ENCODE data around the gene PRKAA2. TPM values are rescaled to one million over a fixed set of nuclear protein-coding genes. Genes with fewer than 3 reads are reported as not detected.

Gene PRKAA2
- total RNA-seq, 1 experiment from 2014 or later, result 4.0 TPM

DNA sequence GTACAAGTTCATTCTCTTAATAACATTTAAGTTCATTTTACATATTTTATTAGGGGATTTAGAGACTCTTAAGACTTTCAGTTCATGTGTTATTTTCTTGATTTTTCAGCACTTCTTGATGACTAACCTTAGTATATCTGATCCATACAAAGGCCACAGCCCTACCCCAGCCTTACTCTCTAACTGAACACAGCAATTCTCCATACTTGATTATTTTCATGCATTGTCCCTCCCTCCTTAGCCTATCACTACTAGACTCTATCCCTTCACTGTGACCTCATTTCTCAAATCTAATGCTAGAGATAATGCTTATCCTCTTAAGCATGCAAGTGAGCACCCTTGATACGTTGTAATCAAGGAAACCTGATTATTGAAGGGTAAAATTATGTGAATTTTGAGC lies 15.2 kb downstream of the PRKAA2 start:
- no peak for DNase-seq
- Histone ChIP-seq H2BK120ac (ENCODE audit: low read depth, low read length, poor library complexity, severe bottlenecking) (no peak overlapping the region), H3K4me2 (ENCODE audit: insufficient read depth, insufficient read length, low read length) (no peak overlapping the region), H3K23ac (ENCODE audit: insufficient read length, low read depth, low read length) (no peak overlapping the region), H4K5ac (ENCODE audit: insufficient read length, low read depth, low read length) (no peak overlapping the region), H3K56ac (ENCODE audit: insufficient read length, low read depth, low read length) (no peak overlapping the region), H4K91ac (ENCODE audit: insufficient read length, low read depth, low read length) (no peak overlapping the region), H2BK20ac (ENCODE audit: low read depth, low read length, poor library complexity, severe bottlenecking) (no peak overlapping the region), H2BK15ac (ENCODE audit: low read depth, low read length) (no peak overlapping the region), H2AFZ (ENCODE audit: low read length) (no peak overlapping the region), H2BK12ac (ENCODE audit: insufficient read length, low read depth, low read length) (no peak overlapping the region), H3K79me2 (ENCODE audit: insufficient read depth, low read length) (no peaks in the 10 kb centered on the region), H3K4ac (ENCODE audit: low read depth, low read length) (no peak overlapping the region), H3K9me3 (ENCODE audit: control insufficient read depth, low read depth, low read length) (peaks cover 5% of the 10 kb centered on the region), H3K18ac (ENCODE audit: insufficient read length, low read depth, low read length) (no peak overlapping the region), H3K9ac (ENCODE audit: extremely low read depth, insufficient read length, low read length) (no peak overlapping the region), H4K8ac (replicated peaks; ENCODE audit: insufficient read length, low read depth, low read length) (no peak overlapping the region), H3T11ph (ENCODE audit: low read length) (no peak overlapping the region), H3K27me3 (ENCODE audit: insufficient read depth, low read length) (no peaks in the 10 kb centered on the region), H3K79me1 (ENCODE audit: insufficient read depth, low read depth, low read length, poor library complexity, severe bottlenecking) (no peaks in the 10 kb centered on the region), H3K23me2 (ENCODE audit: insufficient read length, low read depth, low read length, poor library complexity, severe bottlenecking) (no peaks in the 10 kb centered on the region), H2BK5ac (ENCODE audit: insufficient read length, low read length) (no peak overlapping the region), H2AK5ac (ENCODE audit: insufficient read length, low read length) (no peak overlapping the region), H3K27ac (ENCODE audit: insufficient read length, low read depth, low read length) (no peak overlapping the region), H4K20me1 (ENCODE audit: control insufficient read depth, insufficient read depth, insufficient read length) (no peaks in the 10 kb centered on the region), H3K14ac (ENCODE audit: insufficient read depth, low read length) (no peak overlapping the region), H3K4me1 (ENCODE audit: insufficient read depth, low read length) (no peaks in the 10 kb centered on the region)
- Mint-ChIP-seq H3K27ac (no peak overlapping the region), H3K9me3 (peaks cover 16 to 18% of the 10 kb centered on the region in 2 experiments; a peak in 4 of 5 replicates), H3K4me3 (no peak overlapping the region), H3K36me3 (ENCODE audit: insufficient read depth in 1 of 3, low read depth in 3 of 3) (peaks cover 14 to 20% (median 18%) of the 10 kb centered on the region in 3 experiments), H3K4me1 (no peaks in the 10 kb centered on the region; a peak in 1 of 4 replicates), H3K27me3 (ENCODE audit: low read depth) (no peaks in the 10 kb centered on the region)
- TF ChIP-seq, protein P1, sequence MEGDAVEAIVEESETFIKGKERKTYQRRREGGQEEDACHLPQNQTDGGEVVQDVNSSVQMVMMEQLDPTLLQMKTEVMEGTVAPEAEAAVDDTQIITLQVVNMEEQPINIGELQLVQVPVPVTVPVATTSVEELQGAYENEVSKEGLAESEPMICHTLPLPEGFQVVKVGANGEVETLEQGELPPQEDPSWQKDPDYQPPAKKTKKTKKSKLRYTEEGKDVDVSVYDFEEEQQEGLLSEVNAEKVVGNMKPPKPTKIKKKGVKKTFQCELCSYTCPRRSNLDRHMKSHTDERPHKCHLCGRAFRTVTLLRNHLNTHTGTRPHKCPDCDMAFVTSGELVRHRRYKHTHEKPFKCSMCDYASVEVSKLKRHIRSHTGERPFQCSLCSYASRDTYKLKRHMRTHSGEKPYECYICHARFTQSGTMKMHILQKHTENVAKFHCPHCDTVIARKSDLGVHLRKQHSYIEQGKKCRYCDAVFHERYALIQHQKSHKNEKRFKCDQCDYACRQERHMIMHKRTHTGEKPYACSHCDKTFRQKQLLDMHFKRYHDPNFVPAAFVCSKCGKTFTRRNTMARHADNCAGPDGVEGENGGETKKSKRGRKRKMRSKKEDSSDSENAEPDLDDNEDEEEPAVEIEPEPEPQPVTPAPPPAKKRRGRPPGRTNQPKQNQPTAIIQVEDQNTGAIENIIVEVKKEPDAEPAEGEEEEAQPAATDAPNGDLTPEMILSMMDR (conservative IDR thresholded peaks at IDR 0.05), result no peak
- WGBS (ENCODE audit: extremely low coverage, insufficient read length, low lambda C conversion rate), result no CpG with 5 or more reads among the region's 1 CpG

Data from H9 (cell line).